GM18502 (cell line): ENCODE data around the gene LDLRAD4.

ENCODE experiments used
- ATAC-seq: cut with Tn5 transposase; IDR thresholded peaks from one replicate; pipeline ENCODE4 v1.9.1; 2021; ENCODE audit warnings: mild to moderate bottlenecking; ENCODE audit not compliant: unreplicated experiment, poor library complexity

LDLRAD4 gene

DNA sequence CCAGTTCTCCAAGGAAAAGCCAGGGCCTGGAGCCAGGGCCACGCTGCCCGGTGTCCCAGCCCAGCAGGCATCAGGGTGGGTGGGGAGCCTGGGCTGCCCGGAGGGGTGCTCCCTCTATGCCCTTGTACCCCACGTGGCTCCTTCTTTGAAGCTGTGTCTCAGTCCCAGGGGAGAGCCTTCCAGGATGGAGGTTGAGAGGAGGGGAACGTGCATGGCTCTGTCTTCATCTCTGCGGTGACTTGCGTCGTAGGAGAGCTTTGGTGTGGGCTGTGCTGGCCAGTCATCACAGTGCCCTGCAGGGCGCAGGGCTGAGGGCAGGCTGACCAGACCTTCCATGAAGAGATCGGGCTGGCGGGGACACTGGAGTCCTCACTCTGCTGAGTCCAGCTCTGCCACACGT is 197.2 kb downstream of the LDLRAD4 start:
- ATAC-seq = no peak

DNA sequence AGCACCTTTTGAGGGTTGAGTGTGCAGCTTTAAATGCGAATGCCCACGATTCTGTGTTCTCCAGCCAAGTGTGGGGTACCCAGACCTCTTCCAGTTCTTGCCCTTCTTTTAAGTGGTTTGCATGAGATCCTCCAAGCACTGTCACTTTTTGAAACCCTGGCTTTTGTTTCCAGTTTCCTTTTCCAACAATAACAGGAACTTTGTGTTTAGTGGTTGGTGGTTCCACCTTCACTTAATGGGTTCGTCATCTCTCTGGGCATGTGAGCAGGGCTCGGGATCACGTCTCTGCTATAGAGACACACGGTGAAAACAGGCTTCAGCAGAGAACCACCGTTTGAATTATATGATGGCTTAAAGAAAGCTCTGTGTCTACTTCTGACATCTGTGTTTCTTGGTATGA is 197.6 kb downstream of the LDLRAD4 start:
- ATAC-seq = no peak

DNA sequence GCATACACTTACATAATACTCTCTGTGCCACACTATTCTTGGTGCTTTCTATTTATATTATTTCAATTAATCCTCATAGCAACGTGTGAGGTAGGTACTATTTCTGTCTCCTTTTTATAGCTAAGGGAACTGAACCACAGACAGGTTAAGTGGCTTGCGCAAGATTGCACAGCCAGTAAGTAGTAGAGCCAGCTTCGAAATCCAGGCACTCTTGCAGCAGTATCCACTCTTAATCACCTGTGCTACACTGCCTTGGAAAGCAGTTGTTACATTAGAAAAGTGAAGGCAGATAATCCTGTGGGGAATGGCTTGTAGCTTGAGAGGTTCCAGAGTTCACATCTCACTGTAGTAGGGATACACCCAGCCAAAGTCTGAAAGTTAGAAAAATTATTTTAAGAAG is 198.3 kb downstream of the LDLRAD4 start:
- ATAC-seq = no peak

DNA sequence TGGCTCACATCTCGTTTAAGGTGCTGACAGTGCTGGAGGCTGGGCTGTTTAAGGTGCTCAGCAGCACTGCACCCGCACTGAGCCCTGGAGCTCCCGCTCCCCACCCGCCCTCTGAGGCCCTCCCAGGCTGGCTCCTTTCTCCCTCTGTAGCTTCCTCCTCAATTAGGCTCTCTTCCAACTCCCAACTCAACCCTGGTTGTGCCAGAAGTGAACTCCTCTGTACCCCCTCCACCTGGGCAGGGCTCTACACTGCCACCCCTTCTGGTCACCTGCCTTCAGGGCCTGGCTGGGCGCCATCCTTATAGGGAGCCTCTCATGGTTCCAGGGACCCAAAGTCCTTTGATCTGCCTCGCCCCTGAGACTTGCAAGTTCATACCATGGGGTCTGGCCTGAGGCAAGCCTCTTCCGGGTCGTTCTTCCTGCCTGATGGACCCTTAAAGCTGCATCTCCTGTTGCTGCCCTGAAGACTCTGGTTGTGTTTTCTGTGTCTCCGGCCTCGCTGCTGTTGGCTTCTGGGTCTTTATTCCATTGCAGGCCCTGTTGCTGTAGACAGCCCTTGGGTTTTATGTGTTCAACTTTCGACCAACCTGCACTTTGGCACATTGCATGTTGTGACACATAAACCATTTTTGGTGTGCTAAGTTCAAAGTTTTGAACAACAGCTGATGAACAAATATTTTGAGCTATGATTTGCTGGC is 199.6 kb downstream of the LDLRAD4 start:
- no peak for ATAC-seq

DNA sequence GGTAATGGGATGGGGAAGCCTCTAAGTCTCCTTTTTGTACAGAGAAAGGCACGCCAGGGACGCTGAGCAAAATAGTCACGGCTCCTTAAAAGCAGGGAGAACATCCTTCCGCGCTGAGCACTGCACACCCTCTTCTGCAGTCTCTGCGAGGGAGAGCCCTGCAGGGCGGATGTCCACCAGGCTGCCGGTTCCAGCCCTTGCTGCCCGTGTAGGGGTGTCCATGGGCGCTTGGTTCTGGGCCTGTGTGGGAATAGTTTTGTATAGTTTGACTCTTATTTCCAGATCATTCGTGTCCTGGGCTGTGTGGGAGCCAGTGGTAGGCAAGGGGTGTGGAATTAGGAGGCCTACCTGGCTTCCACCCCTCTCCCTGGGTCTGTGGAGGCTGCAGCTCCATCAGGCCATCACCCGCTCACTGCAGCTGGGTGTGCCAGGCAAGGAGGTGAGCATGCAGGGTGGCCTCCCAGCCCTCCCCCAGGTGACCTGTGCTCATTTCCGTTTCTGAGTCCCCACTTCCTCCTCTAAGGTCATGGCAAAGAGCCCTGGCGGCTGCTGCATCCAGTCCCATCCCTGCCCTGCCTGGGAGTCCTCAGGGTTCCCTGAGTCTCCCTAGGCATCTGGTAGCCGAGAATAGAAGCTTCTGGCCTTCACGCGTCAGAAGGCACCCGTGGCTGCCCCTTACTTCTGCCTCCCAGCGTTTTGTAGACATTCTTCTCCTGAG is 202.6 kb downstream of the LDLRAD4 start:
- ATAC-seq = no peak

DNA sequence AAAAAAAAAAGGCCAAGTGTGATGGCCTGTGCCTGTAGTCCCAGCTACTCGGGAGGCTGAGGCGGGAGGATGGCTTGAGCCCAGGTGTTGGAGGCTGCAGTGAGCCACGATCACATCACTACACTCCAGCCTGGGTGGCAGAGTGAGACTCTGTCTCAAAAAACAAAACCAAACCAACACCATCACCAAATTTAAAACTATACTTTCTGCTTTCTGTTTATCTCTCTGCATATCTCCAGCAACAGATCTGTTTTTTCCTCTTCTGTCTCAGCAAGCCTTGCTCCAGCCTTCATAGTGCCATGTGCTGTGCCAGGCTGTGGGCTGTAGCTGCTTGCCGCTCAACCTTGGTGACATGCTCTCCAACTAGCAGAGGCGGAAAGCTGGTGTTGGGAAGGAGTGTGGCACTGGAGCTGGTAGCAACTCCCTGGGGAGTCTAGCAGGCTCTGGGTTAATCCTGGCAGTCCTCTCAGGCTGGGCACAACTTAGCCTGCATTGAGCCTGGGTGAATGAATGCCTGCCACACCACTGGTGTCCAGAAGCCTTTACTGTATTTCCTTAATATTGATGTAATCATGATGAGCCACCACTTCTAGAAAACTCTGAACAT is 204.1 kb downstream of the LDLRAD4 start:
- no peak for ATAC-seq

DNA sequence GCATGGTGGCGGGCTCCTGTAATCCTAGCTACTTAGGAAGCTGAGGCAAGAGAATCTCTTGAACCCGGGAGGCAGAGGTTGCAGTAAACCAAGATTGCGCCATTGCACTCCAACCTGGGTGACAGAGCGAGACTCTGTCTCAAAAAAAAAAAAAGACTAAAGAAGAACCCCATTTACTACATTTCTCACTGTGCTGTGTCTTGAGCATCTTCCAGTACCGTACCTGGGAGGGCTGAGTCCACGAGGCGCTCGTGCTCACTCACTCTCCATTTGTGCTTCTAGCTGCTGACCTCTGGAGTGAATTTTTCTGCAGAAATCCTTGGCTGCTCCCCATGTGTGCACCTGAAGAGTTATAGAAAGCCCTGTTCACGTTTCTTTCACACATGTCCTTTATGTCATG is 204.8 kb downstream of the LDLRAD4 start:
- no peak for ATAC-seq

DNA sequence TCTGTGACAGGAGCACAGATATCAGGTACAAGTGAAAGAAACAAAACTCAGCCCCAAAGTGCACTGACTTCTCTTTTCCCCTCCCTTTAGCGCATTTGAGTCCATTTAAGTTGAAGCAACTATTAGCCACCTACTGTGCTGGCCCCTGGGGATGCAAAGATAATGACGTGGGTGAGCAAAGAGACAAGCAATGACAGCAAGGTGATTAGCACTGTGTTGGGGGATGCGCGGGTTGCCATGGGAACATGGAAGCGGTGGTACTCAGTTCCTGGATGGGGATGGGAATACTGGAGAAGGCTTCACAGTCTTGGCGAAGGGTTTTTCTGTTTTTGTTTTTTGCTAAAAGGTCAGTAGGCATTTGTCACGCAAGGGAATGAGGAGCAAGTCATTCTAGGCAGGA is 205.8 kb downstream of the LDLRAD4 start:
- ATAC-seq = no peak

DNA sequence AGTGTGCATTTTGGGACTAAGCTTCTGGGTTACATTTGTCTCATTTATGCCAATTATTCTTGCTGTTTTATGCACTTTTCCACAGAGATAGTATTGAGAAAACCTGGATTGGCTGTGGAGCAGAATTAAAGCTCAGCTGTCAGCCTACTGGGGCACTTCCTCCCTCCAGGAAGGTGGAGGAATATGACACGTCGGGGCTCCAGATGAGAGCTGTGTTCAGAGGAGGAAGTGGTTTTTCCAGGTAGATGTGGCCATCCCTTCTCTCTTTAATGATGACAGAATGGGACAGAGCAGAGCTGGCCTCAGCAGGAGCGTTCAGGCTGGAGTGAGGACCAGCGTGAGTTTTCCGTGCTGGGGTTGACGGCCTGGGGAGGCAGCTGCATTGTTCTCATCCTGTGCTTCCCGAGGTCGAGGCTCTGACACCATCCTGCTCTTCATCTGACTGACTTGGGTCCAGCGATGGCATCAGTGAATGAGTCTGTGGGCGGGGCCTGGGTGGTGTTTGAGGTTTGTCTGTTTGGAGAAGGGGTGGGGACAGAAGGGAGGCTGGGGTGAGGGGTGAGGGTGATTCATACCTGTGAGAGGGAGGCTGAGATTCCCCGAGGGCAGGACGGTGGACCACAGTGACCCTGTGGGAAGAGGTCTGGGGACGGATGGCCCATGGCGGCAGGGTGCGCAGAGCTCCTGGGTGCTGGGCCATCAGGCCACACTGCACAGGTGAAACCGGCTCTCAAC is 207.0 kb downstream of the LDLRAD4 start:
- ATAC-seq = no peak

DNA sequence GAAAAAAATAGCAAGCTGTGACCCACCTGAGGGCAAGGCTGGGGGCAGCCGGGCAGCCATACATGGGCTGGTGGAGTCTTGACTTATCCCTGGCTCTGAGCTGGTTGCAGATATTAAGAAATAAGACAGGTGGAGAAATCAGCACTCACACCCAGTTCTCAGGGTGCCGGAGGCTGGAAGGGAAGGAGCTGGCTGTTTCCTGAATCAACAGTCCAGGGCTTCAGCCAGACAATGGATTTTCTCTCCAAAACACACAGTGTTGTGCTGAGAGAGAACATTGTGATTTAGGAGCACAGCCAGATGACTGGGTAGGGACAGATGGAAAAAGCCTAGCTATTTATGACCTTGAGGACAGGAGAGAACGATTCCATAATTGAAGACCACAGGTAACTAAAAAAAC is 208.8 kb downstream of the LDLRAD4 start:
- no peak for ATAC-seq

DNA sequence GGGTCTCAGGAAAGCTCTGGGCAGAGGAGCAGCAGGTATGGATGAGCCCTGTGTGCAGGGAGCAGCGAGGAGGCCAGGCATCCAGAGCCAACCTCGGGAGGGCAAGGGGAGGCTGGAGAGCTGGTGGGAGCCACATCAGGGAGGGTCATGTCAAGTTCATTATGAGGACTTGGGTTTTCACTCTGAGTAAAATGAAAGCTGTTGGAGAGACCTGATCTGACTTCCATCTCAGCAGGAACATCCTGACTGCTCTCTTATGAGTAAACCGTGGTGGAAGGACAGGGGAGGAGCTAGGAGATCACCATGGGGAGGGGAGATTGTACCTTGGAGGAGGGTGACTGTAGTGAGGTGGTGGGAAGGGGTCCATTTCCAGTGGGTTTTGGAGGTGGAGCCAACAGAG is 209.8 kb downstream of the LDLRAD4 start:
- no peak for ATAC-seq

DNA sequence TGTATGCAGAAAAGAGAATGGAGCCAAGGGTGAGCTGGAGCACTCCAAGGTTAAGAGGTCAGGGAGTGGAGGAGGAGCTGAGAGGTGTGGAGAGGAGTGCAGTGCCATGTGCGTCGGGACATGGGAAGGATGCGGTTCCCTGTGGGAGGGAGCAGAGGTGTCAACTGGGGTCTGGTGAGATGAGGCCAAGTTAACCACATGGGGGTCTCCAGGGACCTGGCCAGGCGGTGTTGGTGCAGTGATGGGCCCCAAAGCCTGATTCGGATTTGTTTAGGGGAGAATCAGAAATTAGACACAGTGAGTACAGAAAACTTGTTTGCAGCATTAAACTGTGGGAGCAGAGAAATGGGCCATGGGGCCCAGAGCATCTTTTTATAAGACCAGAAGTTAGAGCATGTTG is 210.5 kb downstream of the LDLRAD4 start:
- ATAC-seq = no peak

DNA sequence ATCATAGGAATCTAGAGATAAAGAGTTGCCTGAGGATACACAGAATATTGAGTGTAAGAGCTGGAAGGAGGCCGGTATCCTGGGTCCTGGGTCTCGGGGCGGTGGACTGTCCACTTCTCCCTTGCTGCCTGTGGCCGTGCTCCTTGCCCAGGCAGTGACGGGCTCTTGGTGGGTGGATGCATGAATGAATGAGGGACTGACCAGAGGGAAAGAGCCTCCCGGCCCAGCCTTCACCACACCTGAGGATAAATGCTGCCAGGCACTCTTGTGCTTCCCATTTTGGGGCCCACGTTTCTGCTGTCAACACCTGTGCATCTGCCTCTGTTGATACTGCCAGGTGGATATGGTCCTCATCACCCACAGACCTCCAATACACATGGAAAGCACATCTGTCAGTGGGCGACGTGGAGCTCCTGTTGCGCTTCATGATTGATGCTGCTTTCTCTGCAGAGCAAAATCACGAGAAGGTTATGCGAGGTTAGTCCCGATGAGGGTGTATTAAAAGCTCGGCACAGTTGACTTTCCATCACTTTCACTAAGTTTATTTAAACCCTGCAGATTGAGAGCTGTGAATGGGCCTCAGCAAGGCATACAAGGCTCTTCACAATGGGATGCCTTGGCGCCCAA is 211.4 kb downstream of the LDLRAD4 start:
- no peak for ATAC-seq

DNA sequence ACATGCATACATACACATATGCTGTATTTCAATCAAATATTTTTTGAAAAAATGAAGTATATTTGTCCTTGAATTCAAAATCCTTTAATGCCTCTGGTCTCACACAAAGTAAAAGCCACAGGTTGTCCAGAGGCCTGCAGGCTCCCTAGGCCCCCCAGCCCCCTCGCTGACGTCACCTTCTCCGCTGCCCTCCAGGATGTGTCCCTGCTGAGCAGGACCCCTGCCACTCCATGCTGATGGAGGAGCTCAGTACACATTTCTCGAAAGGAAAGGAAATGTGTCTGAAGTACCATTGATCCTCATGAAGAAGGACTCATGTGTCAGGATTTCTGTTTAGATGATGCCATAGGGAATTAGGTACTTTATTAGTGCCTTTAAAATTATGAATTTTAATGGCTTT is 212.1 kb downstream of the LDLRAD4 start:
- ATAC-seq = no peak

DNA sequence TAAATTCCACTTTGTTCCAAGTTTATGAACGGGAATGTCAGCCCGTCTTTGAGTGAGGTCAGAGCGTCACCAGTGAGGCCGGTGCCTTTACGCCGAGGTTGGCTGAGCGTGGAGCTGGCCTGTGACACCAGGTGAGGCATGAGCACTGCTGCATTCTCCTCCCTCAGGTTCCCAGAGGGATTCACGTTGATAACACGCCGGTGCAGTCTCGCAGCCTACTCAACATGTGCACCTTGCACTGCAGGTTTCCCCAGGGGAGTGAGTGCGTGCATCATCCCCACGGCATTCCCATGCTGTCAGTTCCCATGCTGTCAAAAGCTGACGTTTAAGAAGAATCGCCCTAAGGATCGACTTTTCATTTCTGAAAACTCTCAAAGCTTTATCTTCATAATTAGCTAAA is 213.3 kb downstream of the LDLRAD4 start:
- no peak for ATAC-seq

DNA sequence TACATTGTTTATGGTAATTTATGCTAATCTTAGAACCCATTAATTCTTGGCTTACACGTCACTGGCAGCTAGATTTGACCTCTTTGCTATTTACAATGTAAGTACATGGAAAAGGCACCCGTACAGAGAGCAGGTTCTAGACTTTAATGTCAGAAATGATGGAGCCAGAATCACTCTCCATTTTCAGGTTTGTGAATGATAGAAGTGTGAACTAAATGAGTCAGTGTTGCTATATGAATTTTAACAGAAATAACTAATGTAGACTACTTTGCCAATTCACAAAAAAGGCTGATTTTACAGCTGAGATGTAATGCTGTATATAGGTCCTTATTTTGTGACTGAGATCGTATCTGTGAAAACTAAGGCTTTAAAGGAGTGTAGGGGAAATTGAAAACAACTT is 214.6 kb downstream of the LDLRAD4 start:
- no peak for ATAC-seq

DNA sequence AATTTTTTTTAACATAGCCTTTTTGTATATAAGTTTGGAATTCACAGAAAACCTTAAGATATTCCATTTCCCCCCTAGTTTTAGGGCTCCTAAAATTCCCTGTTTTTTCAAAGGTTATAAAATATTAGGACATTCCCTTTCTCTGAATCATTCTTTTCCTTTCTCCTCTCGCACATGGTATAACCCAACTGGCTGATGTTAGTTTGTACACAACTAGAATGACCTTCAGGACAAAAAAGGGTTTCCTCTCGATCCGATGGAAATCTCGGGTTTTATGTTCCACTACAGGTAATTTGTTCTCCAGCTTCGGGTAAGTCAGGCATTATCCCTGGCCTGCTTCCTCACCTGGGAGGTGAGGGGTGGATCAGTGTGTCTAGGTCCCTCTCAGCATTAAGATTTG is 215.1 kb downstream of the LDLRAD4 start:
- ATAC-seq = no peak

DNA sequence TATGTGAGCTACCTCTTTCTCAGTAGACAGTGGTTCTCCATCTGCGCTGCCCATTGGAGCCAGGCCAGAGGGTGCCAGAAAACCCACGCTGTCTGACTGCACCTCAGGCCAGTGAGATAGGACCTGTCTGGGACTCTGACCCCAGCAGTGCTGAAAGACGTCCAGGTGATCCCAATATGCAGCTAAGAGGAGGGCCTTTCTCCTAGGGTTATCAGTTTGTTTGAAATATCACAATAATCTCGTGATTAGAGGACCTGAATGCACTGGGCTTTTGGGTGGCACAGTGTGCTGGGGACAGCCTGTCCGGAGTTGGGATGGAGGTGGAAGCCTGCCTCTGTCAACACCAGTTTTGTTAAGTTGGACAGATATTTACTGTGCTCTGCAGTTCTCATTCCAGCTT is 216.3 kb downstream of the LDLRAD4 start:
- ATAC-seq = no peak

DNA sequence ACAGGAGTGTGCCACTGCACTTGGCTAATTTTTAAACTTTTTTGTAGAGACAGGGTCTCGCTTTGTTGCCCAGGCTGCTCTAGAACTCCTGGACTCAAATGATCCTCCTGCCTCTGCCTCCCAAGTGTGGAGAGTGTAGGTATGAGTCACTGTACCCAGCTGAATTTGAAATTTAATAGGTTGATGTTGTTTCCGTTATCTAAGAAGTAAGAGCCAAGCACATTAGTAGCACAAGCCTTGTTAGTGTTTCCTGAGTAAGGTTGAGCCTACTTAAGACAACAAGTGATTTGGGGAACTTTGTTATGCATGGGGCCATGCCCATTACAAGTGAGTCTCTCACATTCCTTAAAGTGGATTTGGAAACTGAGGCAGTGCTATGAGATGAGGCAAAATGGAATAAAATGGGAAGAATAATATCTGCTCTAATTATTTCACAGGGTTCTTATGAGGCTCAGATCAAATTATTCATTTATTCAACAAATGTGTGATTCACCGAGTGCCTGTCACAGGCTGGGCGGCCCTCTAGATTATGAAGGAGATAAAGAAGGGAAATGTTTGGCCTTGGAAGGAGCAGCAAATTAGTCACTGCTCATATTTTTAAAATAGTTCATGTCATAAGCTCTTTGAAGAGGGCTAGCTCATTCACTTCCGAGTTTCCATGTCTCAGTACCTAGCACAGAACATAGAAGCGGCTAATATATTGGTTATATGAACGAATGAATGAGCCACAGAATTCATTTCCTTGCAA is 217.2 kb downstream of the LDLRAD4 start:
- ATAC-seq = no peak

DNA sequence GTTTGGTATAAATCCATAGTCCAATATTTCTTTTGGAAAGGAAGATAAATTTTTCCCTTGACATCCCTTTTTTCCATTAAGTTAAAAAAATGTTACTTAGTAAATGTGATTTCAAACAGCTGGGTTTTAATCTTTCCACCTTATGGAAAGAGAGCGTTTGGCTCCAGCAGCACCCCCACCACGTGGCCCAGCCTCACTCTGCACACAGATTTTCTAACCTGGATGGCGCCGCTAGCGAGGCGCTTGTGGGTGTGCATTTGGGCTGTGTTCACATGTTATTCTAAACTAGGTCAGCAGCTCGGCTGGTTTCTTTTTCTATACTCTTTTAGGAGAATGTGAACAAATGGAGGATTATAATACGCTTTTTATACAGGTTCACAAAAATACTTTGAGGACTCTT is 218.0 kb downstream of the LDLRAD4 start:
- ATAC-seq = no peak
